ENCODE data around the gene SRD5A2. TPM values are rescaled to one million over a fixed set of nuclear protein-coding genes. Genes with fewer than 3 reads are reported as not detected.

Gene SRD5A2
- total and polyA plus RNA-seq, 8 donors = 0.03 to 0.18 TPM; not detected in 6

- H3K36me3 ChIP-seq = no peaks in the 10 kb centered on the region
- DNase-seq = no peak
- H3K4me1 ChIP-seq = peaks cover 0 to 11% (median 8%) of the 10 kb centered on the region in 4 donors
- H3K27me3 ChIP-seq = peaks cover 6 to 42% (median 20%) of the 10 kb centered on the region in 3 donors
- no peak overlapping the region for H3K4me3 ChIP-seq
- no peak for TF ChIP-seq POLR2AphosphoS5 (IDR thresholded peaks at IDR 0.05)
- H3K9me3 ChIP-seq = peaks cover 0 to 6% (median 0%) of the 10 kb centered on the region in 4 donors
- WGBS, 5 donors = 44 to 61% (median 49%) methylated on average over 35 of the region's 35 CpGs
- intact Hi-C loops (cut with DNase I; ENCODE audit: low total_unique reads) = no loop called here
- H3K27ac ChIP-seq = no peak overlapping the region
Measured at GRCh38 chr2:31581124-31581795, 522 bp upstream of the SRD5A2 start.

DNA sequence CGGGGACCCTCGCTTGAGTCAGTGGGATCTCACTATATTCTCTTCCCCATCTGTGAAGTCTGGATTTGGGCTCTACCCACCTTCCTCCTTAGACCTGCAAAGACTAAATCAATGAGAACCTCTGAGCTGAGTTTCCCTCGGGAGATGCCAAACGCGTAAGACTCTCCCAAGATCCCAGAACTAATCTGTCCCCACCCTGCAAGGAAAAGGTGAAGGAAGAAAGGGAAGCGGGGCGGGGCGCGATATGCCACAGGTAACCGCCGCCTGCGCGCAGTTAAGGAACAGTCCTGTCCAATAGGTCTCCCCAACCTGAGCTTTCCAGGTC lies 780 bp downstream of the SRD5A2 start:
- H3K4me3 ChIP-seq = peak overlapping the region in 1 of 4 donors; percentile 24
- intact Hi-C loops (cut with DNase I; ENCODE audit: low total_unique reads) = no loop called here
- peak in 1 of 2 donors; percentile 2 for DNase-seq
- no peak overlapping the region for H3K27ac ChIP-seq
- WGBS, 5 donors = 5 to 15% (median 8%) methylated on average over 13 of the region's 13 CpGs
- peaks cover 6 to 42% (median 20%) of the 10 kb centered on the region in 3 donors for H3K27me3 ChIP-seq
- H3K4me1 ChIP-seq = peaks cover 0 to 11% (median 8%) of the 10 kb centered on the region in 4 donors
- TF ChIP-seq CTCF (IDR thresholded peaks at IDR 0.05) = no peak
- no peak for TF ChIP-seq EP300 (IDR thresholded peaks at IDR 0.05)
- TF ChIP-seq POLR2A (IDR thresholded peaks at IDR 0.05) = no peak
- TF ChIP-seq POLR2AphosphoS5 (IDR thresholded peaks at IDR 0.05) = no peak
- H3K36me3 ChIP-seq = no peaks in the 10 kb centered on the region
- peaks cover 0 to 6% (median 0%) of the 10 kb centered on the region in 4 donors for H3K9me3 ChIP-seq

GRCh38 chr2:31578316-31578715 lies 2.4 kb downstream of the SRD5A2 start:
- no peak for DNase-seq
- Histone ChIP-seq H3K9me3 (peaks cover 0 to 6% (median 0%) of the 10 kb centered on the region in 4 donors), H3K27ac (no peak overlapping the region), H3K4me3 (no peak overlapping the region), H3K4me1 (peaks cover 0 to 11% (median 8%) of the 10 kb centered on the region in 4 donors), H3K27me3 (peaks cover 6 to 42% (median 20%) of the 10 kb centered on the region in 3 donors), H3K36me3 (no peaks in the 10 kb centered on the region)
- 36 to 58% (median 41%) methylated on average over 3 of the region's 3 CpGs for WGBS, 5 donors
- TF ChIP-seq POLR2A (IDR thresholded peaks at IDR 0.05) (no peak), POLR2AphosphoS5 (IDR thresholded peaks at IDR 0.05) (no peak), EP300 (IDR thresholded peaks at IDR 0.05) (no peak), CTCF (IDR thresholded peaks at IDR 0.05) (no peak)
- intact Hi-C loops (cut with DNase I; ENCODE audit: low total_unique reads) = no loop called here

DNA sequence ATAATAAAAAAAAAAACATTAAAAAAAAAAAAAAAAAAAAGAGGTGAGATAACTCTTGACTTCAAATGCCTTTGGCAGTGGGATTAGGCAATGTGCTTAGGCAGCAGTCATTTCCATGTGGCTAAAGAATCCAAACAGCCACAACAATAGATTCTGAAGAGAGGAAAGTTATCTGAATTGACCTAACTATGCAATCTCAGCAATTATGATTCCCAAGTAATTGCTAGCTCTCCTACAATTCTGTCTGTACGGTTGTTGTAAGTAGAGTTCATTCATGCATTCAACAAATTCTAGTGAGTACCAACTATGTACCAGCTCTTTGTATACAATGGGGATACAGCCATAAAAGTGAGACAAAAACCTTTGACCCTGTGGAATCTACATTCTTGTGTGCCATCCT lies 3.6 kb downstream of the SRD5A2 start:
- Histone ChIP-seq H3K27me3 (peaks cover 6 to 33% (median 20%) of the 10 kb centered on the region in 3 donors), H3K36me3 (no peaks in the 10 kb centered on the region), H3K9me3 (peaks cover 0 to 5% (median 0%) of the 10 kb centered on the region in 4 donors), H3K27ac (no peak overlapping the region), H3K4me1 (peaks cover 0 to 11% (median 8%) of the 10 kb centered on the region in 4 donors), H3K4me3 (no peak overlapping the region)
- DNase-seq = no peak
- 78 to 88% (median 87%) methylated on average over 1 of the region's 1 CpG for WGBS, 5 donors
- intact Hi-C loops (cut with DNase I; ENCODE audit: low total_unique reads) = no loop called here
- no peak for TF ChIP-seq POLR2AphosphoS5 (IDR thresholded peaks at IDR 0.05)
- no peak for TF ChIP-seq EP300 (IDR thresholded peaks at IDR 0.05)
- TF ChIP-seq POLR2A (IDR thresholded peaks at IDR 0.05) = no peak
- no peak for TF ChIP-seq CTCF (IDR thresholded peaks at IDR 0.05)

- Histone ChIP-seq H3K36me3 (no peaks in the 10 kb centered on the region), H3K27me3 (no peaks in the 10 kb centered on the region), H3K9me3 (peaks cover 0 to 17% (median 2%) of the 10 kb centered on the region in 4 donors), H3K27ac (no peak overlapping the region), H3K4me1 (no peaks in the 10 kb centered on the region), H3K4me3 (no peak overlapping the region)
- TF ChIP-seq CTCF (IDR thresholded peaks at IDR 0.05) (no peak), POLR2A (IDR thresholded peaks at IDR 0.05) (no peak), POLR2AphosphoS5 (IDR thresholded peaks at IDR 0.05) (no peak), EP300 (IDR thresholded peaks at IDR 0.05) (no peak)
- intact Hi-C loops (cut with DNase I; ENCODE audit: low total_unique reads) = no loop called here
- DNase-seq = no peak
- WGBS, 5 donors = 89 to 94% (median 89%) methylated on average over 6 to 10 of the region's 10 CpGs
Measured at GRCh38 chr2:31568585-31569201, 12.0 kb downstream of the SRD5A2 start.
